Omental fat pad (tissue), 4 donors: ENCODE data around the gene ZNF598. TPM values are rescaled to one million over a fixed set of nuclear protein-coding genes. Genes with fewer than 3 reads are reported as not detected.

Experiments used
- ATAC-seq: fragments of 150-250 bp; one replicate; pipeline ENCODE4 v1.9.1; 2016; ENCODE audit warnings: mild to moderate bottlenecking, moderate library complexity; ENCODE audit not compliant: low FRiP score
- DNase-seq: peaks from one replicate; pipeline ENCODE4 v3.0.0-alpha.2; 2019; ENCODE audit warnings: low spot score
- CTCF ChIP-seq, 3 donors: fragments of 450-650 bp; IDR thresholded peaks; one replicate each; pipeline ENCODE4 v1.5.1; 2016 to 2017; ENCODE audit warnings: antibody characterized with exemption in 3 of 3, mild to moderate bottlenecking in 3 of 3, moderate library complexity in 2 of 3
- total RNA-seq, 4 donors: library from RNA; depleted of rRNA; stranded (reverse); fragments of >200 nt; gene quantifications; one replicate each; pipeline ENCODE4 v1.1.0, GENCODE V29; 2016

ZNF598 gene
- total RNA-seq, 4 donors from 2014 or later: 19.1 to 49.0 (median 24.3) TPM

- TF ChIP-seq CTCF (IDR thresholded peaks at IDR 0.05): no peak
- ATAC-seq: no peak
- no peak for DNase-seq
These were observed 16.9 kb upstream of the ZNF598 start, which contains the start of gene NHERF2 for GRCh38 chr16:2026461-2027023. Gene NHERF2 (plus strand): TSS chr16:2026902. CDS start chr16:2027006, 104 bp downstream.

GRCh38 chr16:2025878-2026460 is 16.3 kb upstream of the ZNF598 start:
- ATAC-seq (no peak), DNase-seq (no peak)
- TF ChIP-seq CTCF (IDR thresholded peaks at IDR 0.05): no peak

- no peak for ATAC-seq
- no peak for TF ChIP-seq CTCF (IDR thresholded peaks at IDR 0.05)
- no peak for DNase-seq
These were observed 15.6 kb upstream of the ZNF598 start for GRCh38 chr16:2025251-2025650.

GRCh38 chr16:2024032-2024420 is 14.4 kb upstream of the ZNF598 start:
- no peak for ATAC-seq
- TF ChIP-seq CTCF (IDR thresholded peaks at IDR 0.05): no peak

GRCh38 chr16:2023092-2024031 is 13.7 kb upstream of the ZNF598 start:
- DNase-seq (peak; percentile 92), ATAC-seq (peak; percentile 90)
- peak in 2 of 3 donors; percentile 80 to 92 for TF ChIP-seq CTCF (IDR thresholded peaks at IDR 0.05)

More at GRCh38 chr16:2024032-2024420, 14.4 kb upstream of the ZNF598 start:
- DNase-seq: no peak

- DNase-seq (no peak), ATAC-seq (peak; percentile 25)
- no peak for TF ChIP-seq CTCF (IDR thresholded peaks at IDR 0.05)
These were observed 13.1 kb upstream of the ZNF598 start for GRCh38 chr16:2022723-2023091.
